ENCODE results near the gene TMEM150C.

Gene TMEM150C

GRCh38 chr4:82588771-82589270, 27.0 kb upstream of the TMEM150C start:
- Histone ChIP-seq H3K4me1 (ENCODE audit: control insufficient read depth, low read depth, low read length) (peaks cover 47% of the 10 kb centered on the region), H3K27ac (ENCODE audit: low read length) (no peak overlapping the region)

DNA sequence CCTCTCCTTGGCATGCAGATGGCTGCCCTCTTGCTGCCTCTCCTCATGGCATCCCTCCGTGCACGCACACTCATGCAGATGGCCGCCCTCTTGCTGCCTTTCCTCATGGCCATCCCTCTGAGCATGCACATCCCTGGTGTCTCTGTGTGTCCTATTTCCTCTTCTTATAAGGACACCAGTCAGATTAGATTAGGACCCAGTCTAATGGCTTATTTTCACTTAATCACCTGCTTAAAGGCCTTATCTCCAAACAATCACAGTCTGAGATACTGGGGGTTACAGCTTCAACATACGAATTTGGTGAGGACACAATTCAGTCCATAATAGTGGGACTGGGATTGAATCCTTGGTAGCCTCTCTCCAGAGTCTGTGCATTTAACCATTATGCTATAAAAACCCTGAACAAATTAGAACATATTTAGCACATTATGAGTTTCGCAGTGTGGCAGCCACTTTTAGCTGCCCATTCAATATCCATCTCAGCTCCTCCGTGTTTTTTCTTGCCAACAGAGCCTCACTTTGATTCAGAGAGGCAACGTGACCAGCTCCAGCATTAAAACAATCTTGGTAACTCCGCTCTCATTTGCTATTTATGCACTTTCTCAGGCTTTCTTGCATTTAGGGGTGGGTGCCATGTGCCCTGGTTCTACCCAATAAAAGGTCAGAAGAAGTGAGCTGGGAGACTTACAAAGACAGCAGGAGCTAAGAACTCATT, 26.2 kb upstream of the TMEM150C start:
- Histone ChIP-seq H3K9me3 (ENCODE audit: control insufficient read depth, low read depth, low read length) (no peaks in the 10 kb centered on the region), H3K4me1 (ENCODE audit: control insufficient read depth, low read depth, low read length) (peaks cover 53% of the 10 kb centered on the region), H3K27ac (ENCODE audit: low read length) (no peak overlapping the region), H3K4me3 (ENCODE audit: low read length) (no peak overlapping the region), H3K9ac (ENCODE audit: low read length) (no peak overlapping the region), H3K27me3 (ENCODE audit: control insufficient read depth, insufficient read depth, low read length) (no peaks in the 10 kb centered on the region), H3K36me3 (ENCODE audit: control insufficient read depth, low read depth, low read length) (no peaks in the 10 kb centered on the region)

More at GRCh38 chr4:82588771-82589270, 27.0 kb upstream of the TMEM150C start:
- Histone ChIP-seq H3K27me3 (ENCODE audit: control insufficient read depth, insufficient read depth, low read length) (no peaks in the 10 kb centered on the region), H3K36me3 (ENCODE audit: control insufficient read depth, low read depth, low read length) (no peaks in the 10 kb centered on the region), H3K9ac (ENCODE audit: low read length) (no peak overlapping the region), H3K4me3 (ENCODE audit: low read length) (no peak overlapping the region), H3K9me3 (ENCODE audit: control insufficient read depth, low read depth, low read length) (no peaks in the 10 kb centered on the region)

DNA sequence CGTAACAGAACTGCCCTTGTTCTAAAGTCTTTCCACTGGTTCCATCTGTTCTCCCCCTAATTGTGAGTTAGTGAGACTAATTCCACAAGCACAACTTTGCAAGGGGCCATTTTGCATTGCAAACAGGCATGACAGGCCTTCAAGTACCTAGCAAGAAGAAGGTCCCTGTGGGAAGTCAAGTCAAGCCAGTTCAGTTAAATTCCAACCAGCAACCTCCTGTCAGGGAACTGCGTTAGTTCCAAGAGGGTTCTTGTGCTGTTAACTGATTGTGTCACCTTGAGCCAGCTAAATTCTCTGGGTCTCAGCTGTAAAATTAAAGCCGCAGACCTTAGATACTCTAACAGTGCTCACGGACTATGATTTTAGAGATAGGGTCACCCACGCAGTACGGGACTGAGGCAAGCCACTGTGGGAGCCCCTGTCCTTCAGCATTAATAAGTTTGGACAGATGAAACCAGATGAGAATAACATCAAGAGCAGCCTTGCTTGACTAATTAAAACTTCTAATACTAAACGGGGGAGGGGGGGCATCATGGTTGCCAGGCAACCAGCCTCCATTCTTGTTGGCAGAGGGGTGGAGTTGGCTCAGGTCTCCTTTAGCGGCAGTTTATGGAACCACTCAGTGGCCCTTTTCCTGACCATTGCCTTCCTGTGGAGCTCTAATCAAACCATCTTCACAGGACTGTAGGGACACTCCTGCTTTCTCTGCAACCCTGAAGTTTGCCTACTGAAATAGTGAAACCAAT, 24.1 kb upstream of the TMEM150C start:
- no peaks in the 10 kb centered on the region for H3K9me3 ChIP-seq (ENCODE audit: control insufficient read depth, low read depth, low read length)
- peaks cover 41% of the 10 kb centered on the region for H3K4me1 ChIP-seq (ENCODE audit: control insufficient read depth, low read depth, low read length)
- no peaks in the 10 kb centered on the region for H3K36me3 ChIP-seq (ENCODE audit: control insufficient read depth, low read depth, low read length)
- H3K4me3 ChIP-seq (ENCODE audit: low read length): no peak overlapping the region
- H3K27me3 ChIP-seq (ENCODE audit: control insufficient read depth, insufficient read depth, low read length): no peaks in the 10 kb centered on the region
- H3K9ac ChIP-seq (ENCODE audit: low read length): no peak overlapping the region
- no peak overlapping the region for H3K27ac ChIP-seq (ENCODE audit: low read length)

- Histone ChIP-seq H3K9ac (ENCODE audit: low read length) (no peak overlapping the region), H3K27ac (ENCODE audit: low read length) (no peak overlapping the region), H3K9me3 (ENCODE audit: control insufficient read depth, low read depth, low read length) (no peaks in the 10 kb centered on the region), H3K4me3 (ENCODE audit: low read length) (no peak overlapping the region), H3K4me1 (ENCODE audit: control insufficient read depth, low read depth, low read length) (peaks cover 39% of the 10 kb centered on the region), H3K27me3 (ENCODE audit: control insufficient read depth, insufficient read depth, low read length) (no peaks in the 10 kb centered on the region), H3K36me3 (ENCODE audit: control insufficient read depth, low read depth, low read length) (no peaks in the 10 kb centered on the region)
Observed at GRCh38 chr4:82584931-82585330, 23.1 kb upstream of the TMEM150C start.

- no peaks in the 10 kb centered on the region for H3K9me3 ChIP-seq (ENCODE audit: control insufficient read depth, low read depth, low read length)
- no peaks in the 10 kb centered on the region for H3K27me3 ChIP-seq (ENCODE audit: control insufficient read depth, insufficient read depth, low read length)
- no peaks in the 10 kb centered on the region for H3K36me3 ChIP-seq (ENCODE audit: control insufficient read depth, low read depth, low read length)
- H3K4me3 ChIP-seq (ENCODE audit: low read length): no peak overlapping the region
- no peak overlapping the region for H3K9ac ChIP-seq (ENCODE audit: low read length)
- peaks cover 39% of the 10 kb centered on the region for H3K4me1 ChIP-seq (ENCODE audit: control insufficient read depth, low read depth, low read length)
- no peak overlapping the region for H3K27ac ChIP-seq (ENCODE audit: low read length)
Observed at GRCh38 chr4:82583897-82584587, 22.3 kb upstream of the TMEM150C start.

DNA sequence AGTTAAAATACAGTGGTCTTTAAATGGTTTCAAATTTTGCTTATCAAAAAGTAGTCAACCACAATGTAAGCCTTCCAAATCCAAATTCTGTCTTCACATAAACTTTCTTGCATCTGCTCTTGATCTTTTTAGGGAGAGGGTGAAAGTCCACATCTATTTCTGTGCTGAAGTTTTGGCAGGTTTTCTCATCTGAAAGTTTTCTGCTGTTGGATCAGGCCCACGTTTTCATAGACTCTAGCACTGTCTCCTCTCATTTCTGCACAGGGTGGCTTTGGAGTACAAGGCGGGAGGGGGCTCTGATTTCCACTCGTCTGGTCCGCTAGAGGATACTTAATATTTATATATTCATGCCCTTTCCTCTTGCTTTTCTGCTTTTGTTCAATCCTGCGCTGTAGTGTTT, 18.1 kb upstream of the TMEM150C start:
- no peak overlapping the region for H3K4me3 ChIP-seq (ENCODE audit: low read length)
- H3K9ac ChIP-seq (ENCODE audit: low read length): no peak overlapping the region
- H3K27me3 ChIP-seq (ENCODE audit: control insufficient read depth, insufficient read depth, low read length): no peaks in the 10 kb centered on the region
- H3K9me3 ChIP-seq (ENCODE audit: control insufficient read depth, low read depth, low read length): no peaks in the 10 kb centered on the region
- no peak overlapping the region for H3K27ac ChIP-seq (ENCODE audit: low read length)
- H3K36me3 ChIP-seq (ENCODE audit: control insufficient read depth, low read depth, low read length): no peaks in the 10 kb centered on the region
- peaks cover 19% of the 10 kb centered on the region for H3K4me1 ChIP-seq (ENCODE audit: control insufficient read depth, low read depth, low read length)

DNA sequence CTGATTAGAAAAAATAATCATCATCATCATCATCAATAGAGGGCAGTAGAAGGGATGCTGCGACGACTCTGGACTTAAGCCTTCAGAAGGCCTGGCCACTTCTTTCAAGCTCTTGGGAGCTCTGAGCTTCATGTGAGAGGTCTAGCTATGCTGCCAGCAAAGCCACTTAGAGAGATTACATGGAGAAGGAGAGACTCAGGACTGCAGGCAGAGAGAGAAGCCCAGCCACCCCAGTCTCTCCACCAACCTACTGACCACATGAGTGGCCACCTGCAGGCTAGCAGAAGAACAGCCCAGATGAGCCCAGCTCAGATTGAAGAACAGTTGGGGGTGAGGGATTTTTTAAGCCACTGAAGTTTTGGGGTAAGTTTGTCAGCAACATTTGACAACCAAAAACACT, 17.1 kb upstream of the TMEM150C start:
- Histone ChIP-seq H3K4me3 (ENCODE audit: low read length) (no peak overlapping the region), H3K36me3 (ENCODE audit: control insufficient read depth, low read depth, low read length) (no peaks in the 10 kb centered on the region), H3K9ac (ENCODE audit: low read length) (no peak overlapping the region), H3K9me3 (ENCODE audit: control insufficient read depth, low read depth, low read length) (no peaks in the 10 kb centered on the region), H3K4me1 (ENCODE audit: control insufficient read depth, low read depth, low read length) (peaks cover 9% of the 10 kb centered on the region), H3K27me3 (ENCODE audit: control insufficient read depth, insufficient read depth, low read length) (no peaks in the 10 kb centered on the region), H3K27ac (ENCODE audit: low read length) (no peak overlapping the region)

DNA sequence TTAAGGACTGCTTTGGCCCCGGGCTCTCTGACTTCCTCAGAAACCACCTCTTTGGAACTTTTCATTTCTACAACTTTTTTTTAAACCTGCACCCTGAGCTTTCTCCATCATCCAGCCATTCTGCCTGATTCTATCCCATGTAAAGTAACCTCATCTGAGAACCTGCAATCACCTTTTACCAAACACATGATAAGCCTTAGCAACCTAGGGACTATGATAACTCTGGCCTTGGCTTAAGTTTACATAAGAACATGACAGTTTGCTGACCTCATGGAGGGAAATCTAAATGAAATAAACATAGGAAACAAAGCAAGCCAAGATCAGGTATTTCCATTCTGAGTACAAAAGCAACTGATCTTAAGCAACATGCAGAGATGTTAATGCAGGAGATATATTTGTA, 15.7 kb upstream of the TMEM150C start:
- H3K4me1 ChIP-seq (ENCODE audit: control insufficient read depth, low read depth, low read length): peaks cover 3% of the 10 kb centered on the region
- no peaks in the 10 kb centered on the region for H3K9me3 ChIP-seq (ENCODE audit: control insufficient read depth, low read depth, low read length)
- H3K27ac ChIP-seq (ENCODE audit: low read length): no peak overlapping the region
- H3K36me3 ChIP-seq (ENCODE audit: control insufficient read depth, low read depth, low read length): no peaks in the 10 kb centered on the region
- no peaks in the 10 kb centered on the region for H3K27me3 ChIP-seq (ENCODE audit: control insufficient read depth, insufficient read depth, low read length)
- H3K4me3 ChIP-seq (ENCODE audit: low read length): no peak overlapping the region
- no peak overlapping the region for H3K9ac ChIP-seq (ENCODE audit: low read length)

- Histone ChIP-seq H3K36me3 (ENCODE audit: control insufficient read depth, low read depth, low read length) (no peaks in the 10 kb centered on the region), H3K4me1 (ENCODE audit: control insufficient read depth, low read depth, low read length) (no peaks in the 10 kb centered on the region), H3K9ac (ENCODE audit: low read length) (no peak overlapping the region)
Observed at GRCh38 chr4:82569727-82570126, 7.9 kb upstream of the TMEM150C start.

GRCh38 chr4:82569076-82569475, 7.3 kb upstream of the TMEM150C start:
- Histone ChIP-seq H3K9me3 (ENCODE audit: control insufficient read depth, low read depth, low read length) (no peaks in the 10 kb centered on the region), H3K4me1 (ENCODE audit: control insufficient read depth, low read depth, low read length) (no peaks in the 10 kb centered on the region), H3K9ac (ENCODE audit: low read length) (no peak overlapping the region), H3K27me3 (ENCODE audit: control insufficient read depth, insufficient read depth, low read length) (no peaks in the 10 kb centered on the region), H3K27ac (ENCODE audit: low read length) (no peak overlapping the region), H3K36me3 (ENCODE audit: control insufficient read depth, low read depth, low read length) (no peaks in the 10 kb centered on the region), H3K4me3 (ENCODE audit: low read length) (no peak overlapping the region)

More at GRCh38 chr4:82569727-82570126, 7.9 kb upstream of the TMEM150C start:
- Histone ChIP-seq H3K27ac (ENCODE audit: low read length) (no peak overlapping the region), H3K9me3 (ENCODE audit: control insufficient read depth, low read depth, low read length) (no peaks in the 10 kb centered on the region), H3K27me3 (ENCODE audit: control insufficient read depth, insufficient read depth, low read length) (no peaks in the 10 kb centered on the region), H3K4me3 (ENCODE audit: low read length) (no peak overlapping the region)

DNA sequence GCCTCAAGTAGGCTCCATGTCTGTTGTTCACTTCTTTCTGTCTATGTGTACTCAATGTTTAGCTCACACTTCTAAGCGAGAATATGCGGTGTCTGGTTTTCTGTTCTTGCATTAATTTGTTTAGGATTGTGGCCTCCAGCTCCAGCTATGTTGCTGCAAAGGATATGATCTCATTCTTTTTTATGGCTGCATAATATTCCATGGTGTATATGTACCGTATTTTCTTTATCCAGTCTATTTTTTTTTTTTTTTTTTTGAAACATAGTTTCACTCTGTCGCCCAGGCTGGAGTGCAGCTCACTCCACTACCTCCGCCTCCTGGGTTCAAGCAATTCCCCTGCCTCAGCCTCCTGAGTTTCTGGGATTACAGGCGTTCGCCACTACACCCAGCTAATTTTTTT, 5.7 kb upstream of the TMEM150C start:
- peaks cover under 1% of the 10 kb centered on the region for H3K4me1 ChIP-seq (ENCODE audit: control insufficient read depth, low read depth, low read length)
- H3K27me3 ChIP-seq (ENCODE audit: control insufficient read depth, insufficient read depth, low read length): no peaks in the 10 kb centered on the region
- H3K4me3 ChIP-seq (ENCODE audit: low read length): no peak overlapping the region
- no peaks in the 10 kb centered on the region for H3K36me3 ChIP-seq (ENCODE audit: control insufficient read depth, low read depth, low read length)
- no peak overlapping the region for H3K9ac ChIP-seq (ENCODE audit: low read length)
- no peak overlapping the region for H3K27ac ChIP-seq (ENCODE audit: low read length)
- H3K9me3 ChIP-seq (ENCODE audit: control insufficient read depth, low read depth, low read length): no peaks in the 10 kb centered on the region

Measured in iPS-18a (cell line).